Loucy (cell line): ENCODE measurements around the gene USP7.

Source experiments
- H2AFZ ChIP-seq: fragments of 200-600 bp; sonication (generic); 2 replicates; pipeline ENCODE4 v1.6.0; 2016; ENCODE audit warnings: antibody characterized with exemption, mild to moderate bottlenecking, low read length, moderate library complexity
- H3F3A ChIP-seq: fragments of 200-600 bp; 2 replicates; pipeline ENCODE4 v1.6.0; 2016; ENCODE audit warnings: antibody characterized with exemption, low read depth, mild to moderate bottlenecking
- H3K27me3 ChIP-seq: fragments of 200-600 bp; sonication (generic); 2 replicates; pipeline ENCODE4 v1.6.1; 2014; ENCODE audit warnings: low read length, mild to moderate bottlenecking; ENCODE audit not compliant: insufficient read depth, poor library complexity, severe bottlenecking
- H3K36me3 ChIP-seq: fragments of 200-600 bp; sonication (generic); 2 replicates; pipeline ENCODE4 v1.6.1; 2016; ENCODE audit warnings: low read length; ENCODE audit not compliant: insufficient read depth
- H3K4me1 ChIP-seq: fragments of 200-600 bp; sonication (generic); 2 replicates; pipeline ENCODE4 v1.5.1; 2014; ENCODE audit warnings: low read length, mild to moderate bottlenecking; ENCODE audit not compliant: insufficient read depth, poor library complexity, severe bottlenecking
- H3K4me2 ChIP-seq: fragments of 200-600 bp; sonication (generic); 2 replicates; pipeline ENCODE4 v1.6.0; 2014; ENCODE audit warnings: antibody characterized with exemption, low read length, low read depth, mild to moderate bottlenecking; ENCODE audit not compliant: poor library complexity, severe bottlenecking
- H3K4me3 ChIP-seq: fragments of 200-600 bp; sonication (generic); 2 replicates; pipeline ENCODE4 v1.5.1; 2014; ENCODE audit warnings: low read length, mild to moderate bottlenecking, mixed read lengths; ENCODE audit not compliant: poor library complexity, severe bottlenecking
- H3K79me2 ChIP-seq: fragments of 200-600 bp; sonication (generic); 2 replicates; pipeline ENCODE4 v1.6.1; 2014; ENCODE audit warnings: low read length; ENCODE audit not compliant: insufficient read depth
- H3K9ac ChIP-seq: fragments of 200-600 bp; sonication (generic); 2 replicates; pipeline ENCODE4 v1.6.0; 2014; ENCODE audit warnings: mild to moderate bottlenecking, low read depth, low read length, moderate library complexity; ENCODE audit not compliant: poor library complexity, severe bottlenecking
- H3K9me2 ChIP-seq: fragments of 200-600 bp; sonication (generic); replicated peaks from 2 replicates; pipeline ENCODE4 v1.6.1; 2016; ENCODE audit warnings: low read depth, low read length, mixed read lengths
- H3K9me3 ChIP-seq: fragments of 200-600 bp; sonication (generic); 2 replicates; pipeline ENCODE4 v1.6.1; 2014; ENCODE audit warnings: mild to moderate bottlenecking, antibody characterized with exemption, low read length, low read depth; ENCODE audit not compliant: insufficient read depth
- H4K20me1 ChIP-seq: fragments of 200-600 bp; sonication (generic); 2 replicates; pipeline ENCODE4 v1.6.0; 2014; ENCODE audit warnings: antibody characterized with exemption, low read length, mild to moderate bottlenecking; ENCODE audit not compliant: insufficient read depth, poor library complexity, severe bottlenecking
- CTCF ChIP-seq: fragments of 200-600 bp; sonication (generic); conservative IDR thresholded peaks from 2 replicates; pipeline ENCODE4 v1.5.1; 2014; ENCODE audit warnings: mild to moderate bottlenecking, antibody characterized with exemption, low read length
- EZH2phosphoT487 ChIP-seq: fragments of 200-600 bp; IDR thresholded peaks from 2 replicates; pipeline ENCODE4 v1.6.1; 2018; ENCODE audit warnings: antibody characterized with exemption, mild to moderate bottlenecking, moderate library complexity, borderline replicate concordance

USP7 gene

GRCh38 chr16:8963821-8964441 is at the start of gene USP7:
Gene USP7, minus strand, starts transcription at chr16:8963906. Its CDS starts 621 bp downstream, at chr16:8963285.
- Histone ChIP-seq H3K9ac (peak within 1 kb of the TSS; percentile 71), H3K79me2 (peaks cover 41% of the 10 kb centered on the region), H3K9me2 (no peaks in the 10 kb centered on the region), H3K27me3 (no peaks in the 10 kb centered on the region), H2AFZ (peak within 1 kb of the TSS; percentile 88), H3K4me2 (peak within 1 kb of the TSS; percentile 89), H4K20me1 (peaks cover 32% of the 10 kb centered on the region), H3K4me3 (peak within 1 kb of the TSS; percentile 81), H3F3A (no peaks in the 10 kb centered on the region), H3K4me1 (peaks cover 30% of the 10 kb centered on the region), H3K9me3 (no peaks in the 10 kb centered on the region), H3K36me3 (no peaks in the 10 kb centered on the region)
- TF ChIP-seq CTCF (no peak), EZH2phosphoT487 (no peak)

- H3K9me2 ChIP-seq = no peaks in the 10 kb centered on the region
- no peaks in the 10 kb centered on the region for H4K20me1 ChIP-seq
Measured at GRCh38 chr16:9013508-9013864, 49.8 kb upstream of the USP7 start.

GRCh38 chr16:9012848-9013507 is 49.3 kb upstream of the USP7 start:
- Histone ChIP-seq H2AFZ (no peak overlapping the region), H3K4me2 (no peak overlapping the region), H3F3A (no peaks in the 10 kb centered on the region), H3K9ac (no peak overlapping the region), H3K4me3 (no peak overlapping the region), H3K79me2 (no peaks in the 10 kb centered on the region), H3K27me3 (no peaks in the 10 kb centered on the region), H3K9me3 (no peaks in the 10 kb centered on the region), H3K36me3 (no peaks in the 10 kb centered on the region), H3K9me2 (no peaks in the 10 kb centered on the region), H4K20me1 (no peaks in the 10 kb centered on the region), H3K4me1 (no peaks in the 10 kb centered on the region)
- no peak for TF ChIP-seq EZH2phosphoT487
- TF ChIP-seq CTCF = no peak

More at GRCh38 chr16:9013508-9013864, 49.8 kb upstream of the USP7 start:
- H3K9ac ChIP-seq = no peak overlapping the region
- H3K36me3 ChIP-seq = no peaks in the 10 kb centered on the region
- H3K4me3 ChIP-seq = no peak overlapping the region
- H3K79me2 ChIP-seq = no peaks in the 10 kb centered on the region
- H2AFZ ChIP-seq = no peak overlapping the region
- TF ChIP-seq CTCF = no peak
- H3K9me3 ChIP-seq = no peaks in the 10 kb centered on the region
- H3K4me2 ChIP-seq = no peak overlapping the region
- no peaks in the 10 kb centered on the region for H3K27me3 ChIP-seq
- H3K4me1 ChIP-seq = no peaks in the 10 kb centered on the region
- no peaks in the 10 kb centered on the region for H3F3A ChIP-seq
